ENCODE measurements around the gene DBX1. TPM values are rescaled to one million over a fixed set of nuclear protein-coding genes. Genes with fewer than 3 reads are reported as not detected.

Gene DBX1
- total RNA-seq, 1 experiment from 2014 or later: not detected

DNA sequence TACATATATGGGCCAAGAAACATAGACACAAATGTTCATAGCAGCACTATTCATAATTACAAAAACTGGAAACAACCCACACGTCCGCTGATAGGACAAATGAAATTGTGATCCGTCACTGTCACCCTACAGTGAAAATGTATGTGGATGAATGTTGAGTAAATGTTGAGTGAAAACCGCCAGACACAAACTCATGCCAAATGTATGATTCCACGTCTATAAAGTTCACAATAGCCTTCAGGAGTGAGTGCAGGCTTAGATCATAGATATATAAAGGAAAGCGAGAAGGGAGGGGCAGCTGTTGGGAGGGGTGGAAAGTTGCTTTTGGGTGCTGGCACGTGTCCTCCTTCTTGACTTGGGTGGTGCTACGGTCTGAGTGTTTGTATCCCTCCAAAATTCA is 33.6 kb downstream of the DBX1 start:
- DNase-seq (ENCODE audit: extremely low read depth, low read depth): no peak

GRCh38 chr11:20125927-20126326 is 34.3 kb downstream of the DBX1 start:
- DNase-seq (ENCODE audit: extremely low read depth, low read depth): no peak

- DNase-seq (ENCODE audit: extremely low read depth, low read depth): no peak
These were observed 38.1 kb downstream of the DBX1 start for GRCh38 chr11:20122131-20122530.

DNA sequence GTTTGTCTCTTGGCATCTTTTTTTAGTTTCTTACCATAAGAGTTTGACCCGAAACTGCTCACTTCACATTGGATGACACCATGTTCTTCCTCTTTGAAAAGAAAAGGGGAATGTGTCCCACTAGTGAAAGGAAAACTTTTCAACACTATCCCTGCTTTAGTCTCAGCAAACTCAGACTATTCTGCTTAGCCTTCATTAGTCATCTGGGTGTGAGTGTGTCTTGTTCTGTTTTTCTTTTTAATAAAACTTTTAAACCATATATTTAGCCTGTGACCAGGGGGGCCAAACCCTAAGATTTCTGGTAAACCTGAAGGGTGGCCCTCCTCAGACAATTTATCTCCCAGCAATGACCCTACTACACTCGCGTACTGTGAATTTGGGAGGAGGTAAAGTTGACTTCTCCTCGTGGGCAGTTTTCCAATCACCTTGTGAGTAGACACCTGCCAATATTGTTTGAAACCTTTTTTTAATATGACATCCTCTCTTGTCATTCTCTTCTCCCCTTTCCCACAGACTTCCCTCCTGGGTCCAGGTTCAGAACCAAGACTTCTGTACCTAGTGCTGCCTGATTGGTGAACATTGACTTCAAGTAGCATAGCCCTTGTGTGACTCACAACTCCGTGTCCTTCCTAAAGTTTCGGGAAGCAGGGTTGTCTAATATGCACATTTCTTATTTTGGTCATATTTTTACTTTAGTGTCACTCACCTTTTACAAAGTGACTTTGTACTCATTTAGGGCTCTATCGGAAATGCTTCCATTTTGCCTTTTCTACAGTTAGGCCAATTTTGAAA is 39.9 kb downstream of the DBX1 start:
- no peak for DNase-seq (ENCODE audit: extremely low read depth, low read depth)

DNA sequence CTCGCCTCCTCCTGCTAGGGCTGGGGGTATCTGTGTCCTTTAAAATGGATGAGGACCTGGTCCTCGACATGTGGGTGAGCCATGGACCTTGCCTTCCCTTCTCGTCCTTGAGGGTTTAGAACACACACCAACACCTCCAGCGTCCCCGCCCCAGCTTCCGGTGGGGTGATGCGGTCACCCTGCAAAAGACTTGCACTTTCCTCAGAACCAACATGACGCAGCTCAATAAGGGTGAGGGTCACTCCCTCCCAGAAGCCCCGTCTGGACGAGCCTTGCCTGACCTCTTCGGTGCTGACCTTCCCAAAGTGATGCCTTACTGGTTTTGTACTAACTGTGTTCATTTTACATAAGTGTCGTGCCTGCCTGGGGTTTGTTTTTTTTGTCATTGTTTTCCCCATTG is 41.0 kb downstream of the DBX1 start:
- no peak for DNase-seq (ENCODE audit: extremely low read depth, low read depth)

GRCh38 chr11:20118209-20118608 is 42.1 kb downstream of the DBX1 start:
- DNase-seq (ENCODE audit: extremely low read depth, low read depth): no peak

DNA sequence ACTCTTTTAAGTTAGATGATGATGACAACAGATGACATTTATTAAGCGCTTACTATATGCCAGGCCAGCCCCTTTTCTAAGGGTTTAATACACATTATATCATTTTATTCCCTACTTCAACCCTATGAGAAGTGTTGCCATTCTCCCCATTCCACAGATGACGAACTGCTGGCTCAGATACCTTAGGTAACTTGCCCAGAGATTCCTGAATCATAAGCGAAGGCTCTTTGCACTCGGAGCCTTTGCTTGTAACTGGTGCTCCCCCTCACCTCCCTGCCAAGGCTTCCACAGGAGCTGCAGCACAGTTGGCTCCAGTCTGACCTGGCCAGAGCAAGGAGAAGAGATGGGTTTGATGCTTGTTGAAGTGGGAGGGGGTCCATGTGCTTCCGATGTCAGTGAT is 43.0 kb downstream of the DBX1 start:
- DNase-seq (ENCODE audit: extremely low read depth, low read depth): no peak

GRCh38 chr11:20116825-20117224 is 43.5 kb downstream of the DBX1 start:
- no peak for DNase-seq (ENCODE audit: extremely low read depth, low read depth)

DNA sequence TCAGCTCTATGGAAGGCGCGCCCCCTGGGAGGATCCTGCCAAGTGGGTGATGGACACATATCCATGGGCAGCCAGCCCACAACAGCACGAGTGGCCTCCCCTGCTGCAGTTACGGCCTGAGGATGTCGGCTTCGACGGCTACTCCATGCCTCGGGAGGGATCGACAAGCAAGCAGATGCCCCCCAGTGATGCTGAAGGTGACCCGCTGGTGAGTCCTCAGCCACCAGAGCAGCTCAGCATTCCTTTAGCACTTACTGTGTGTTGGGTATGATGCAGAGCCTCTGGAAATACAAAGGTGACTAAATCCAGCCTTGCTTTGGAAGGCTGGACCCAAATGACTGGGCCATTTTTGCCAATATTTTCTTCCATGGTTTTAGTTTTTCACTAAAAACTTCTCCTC is 45.7 kb downstream of the DBX1 start:
- no peak for DNase-seq (ENCODE audit: extremely low read depth, low read depth)

DNA sequence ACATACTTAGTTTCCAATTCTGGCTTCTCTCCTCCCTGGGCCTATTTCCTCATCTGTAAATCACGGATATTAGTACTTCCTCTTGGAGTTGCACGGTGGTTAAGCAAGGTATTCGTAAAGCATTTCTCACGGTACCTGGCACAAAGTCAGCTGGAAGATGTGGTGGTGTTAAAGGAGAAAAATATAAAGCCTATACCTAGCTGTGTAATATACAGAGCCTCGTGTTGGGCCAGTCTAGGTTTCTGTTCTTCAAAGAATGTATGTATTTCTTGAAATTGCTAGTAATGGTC is 47.2 kb downstream of the DBX1 start:
- no peak for DNase-seq (ENCODE audit: extremely low read depth, low read depth)

DNA sequence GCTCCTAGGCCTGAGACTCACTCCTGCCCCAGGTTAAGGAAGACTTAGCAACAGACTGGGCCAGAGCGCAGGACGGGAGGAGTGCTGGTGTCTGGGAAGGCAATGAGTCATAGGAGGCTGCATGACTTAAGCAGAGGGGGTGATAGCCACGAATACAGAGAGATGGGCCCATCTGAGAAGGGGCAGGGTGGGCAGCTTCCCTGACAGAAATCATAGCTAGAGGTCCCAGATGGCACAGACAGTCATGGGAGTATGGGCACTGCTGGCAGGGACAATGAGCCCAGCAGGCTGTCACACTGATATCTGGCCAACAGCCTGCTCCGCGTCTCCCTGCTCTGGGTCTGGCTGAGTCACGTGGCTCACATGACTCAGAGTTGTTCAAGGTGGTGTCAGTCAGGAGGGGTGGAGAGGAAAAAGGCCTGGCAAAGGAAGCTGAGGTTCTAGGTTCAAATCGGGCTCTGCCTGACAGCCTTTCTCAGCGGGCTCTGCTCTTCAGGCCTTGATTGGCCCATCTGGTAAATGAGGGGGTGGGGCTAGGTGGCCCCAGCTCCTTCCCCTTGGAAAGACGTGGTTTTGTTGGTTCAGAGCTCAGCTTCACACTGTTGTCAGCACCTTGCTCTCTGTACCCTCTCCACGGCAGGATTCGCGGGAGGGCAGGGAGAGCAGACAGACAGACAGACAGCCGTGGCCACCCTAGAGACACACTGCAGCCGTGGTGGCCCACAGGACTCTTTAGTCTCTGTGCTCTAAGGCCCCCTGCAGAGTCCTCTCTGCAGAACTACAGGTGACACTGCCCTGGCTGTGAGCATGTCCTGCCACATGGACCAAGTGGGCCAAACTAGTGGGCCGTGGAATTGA is 47.8 kb downstream of the DBX1 start:
- DNase-seq (ENCODE audit: extremely low read depth, low read depth): peak; percentile 63

DNA sequence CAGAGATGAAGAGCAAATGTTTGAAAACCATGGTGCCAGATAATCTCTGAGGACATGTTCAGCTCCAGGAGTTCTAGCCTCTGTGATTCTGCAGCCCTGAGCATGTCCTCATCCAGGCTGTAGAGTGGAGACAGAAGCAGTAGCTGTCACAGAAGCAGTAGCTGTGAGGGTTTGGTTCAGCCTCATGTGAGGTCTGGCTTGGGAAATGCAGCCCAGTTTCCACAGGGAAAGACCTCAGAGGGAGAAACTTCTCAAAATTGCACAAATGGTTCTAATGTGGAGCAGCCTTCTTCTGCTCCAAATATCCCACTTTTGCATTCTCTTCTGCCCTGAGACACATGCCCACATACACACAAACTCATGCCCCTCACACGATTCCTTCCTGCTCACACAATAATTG is 48.4 kb downstream of the DBX1 start:
- no peak for DNase-seq (ENCODE audit: extremely low read depth, low read depth)

DNA sequence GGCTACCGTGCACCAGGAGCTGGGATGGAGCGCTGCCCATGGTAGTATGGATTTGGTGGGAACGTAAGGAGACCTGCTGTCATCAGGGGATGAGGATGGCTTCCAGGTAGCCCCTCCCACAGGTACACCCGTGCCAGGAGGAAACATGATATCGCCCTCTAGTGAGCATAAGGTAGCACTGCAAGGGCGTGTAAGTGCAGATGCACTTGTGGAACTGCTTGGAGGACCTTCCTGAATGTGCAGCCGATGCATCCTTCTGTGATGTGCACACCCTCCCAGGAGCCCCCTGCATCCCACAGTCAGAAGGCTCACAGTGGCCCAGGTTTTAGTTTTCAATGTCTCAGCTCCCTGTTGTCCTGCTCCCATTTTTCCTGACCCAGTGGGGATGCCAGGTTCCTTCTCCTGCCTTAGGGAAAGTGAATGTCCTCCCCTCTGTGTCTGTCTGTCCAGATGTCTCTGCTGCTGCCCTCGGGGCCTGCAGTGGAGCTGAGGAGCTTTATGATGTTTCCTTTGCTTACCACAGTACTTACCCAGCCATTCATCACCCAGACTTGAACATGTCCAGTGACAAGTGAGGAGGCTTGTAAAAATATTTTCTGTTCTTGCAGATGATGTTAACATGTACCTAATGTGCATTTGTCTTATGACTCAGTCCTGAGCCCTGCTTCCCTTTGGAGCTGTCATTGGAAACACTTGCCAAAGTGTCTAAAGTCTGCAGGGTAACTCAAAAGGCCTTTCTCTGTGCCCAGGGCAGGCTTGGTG is 49.2 kb downstream of the DBX1 start:
- DNase-seq (ENCODE audit: extremely low read depth, low read depth): peak; percentile 46

DNA sequence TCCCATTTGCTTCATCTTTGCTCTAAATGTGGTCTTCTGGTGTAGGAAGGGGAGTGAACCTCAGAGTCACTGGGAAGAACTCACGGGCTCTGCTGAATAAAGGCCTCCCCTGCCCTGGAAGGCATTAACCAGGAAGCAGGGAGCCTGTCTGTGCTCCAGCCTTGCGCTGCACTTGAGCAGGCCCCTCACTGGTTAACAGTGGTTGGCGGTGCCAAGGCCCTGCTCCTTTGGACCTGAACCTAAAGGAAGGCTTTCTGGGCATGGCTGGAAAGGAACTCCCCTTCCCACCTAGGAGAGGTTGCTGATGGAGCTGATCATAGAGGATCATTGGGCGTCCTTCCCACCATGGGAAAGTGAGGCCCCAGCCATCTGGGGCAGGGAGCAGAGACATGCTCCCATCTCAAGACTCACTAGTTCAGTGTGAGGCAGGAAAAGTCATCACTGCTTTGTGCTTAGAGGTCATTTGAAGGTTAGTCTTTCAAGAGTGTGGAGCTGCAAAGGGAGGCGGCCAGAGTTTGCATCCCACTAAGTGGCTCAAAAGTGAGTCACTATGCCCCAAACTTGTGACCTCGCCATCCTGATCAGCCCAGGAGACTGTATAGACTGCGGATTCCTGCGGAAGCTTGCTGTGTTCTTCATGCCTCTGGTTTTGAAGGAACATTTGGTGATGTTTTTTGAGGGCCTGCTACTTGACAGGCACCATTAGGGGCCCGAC is 50.4 kb downstream of the DBX1 start:
- DNase-seq (ENCODE audit: extremely low read depth, low read depth): no peak

Other genes with a start within 250 kb of the DBX1 start
- 149 and 199 TPM in 2 replicates for gene HTATIP2, start 203.2 kb upstream of the DBX1 start, total RNA-seq (2014; rRNA removed; shearing (Covaris generic))
- gene PRMT3, start 227.2 kb upstream of the DBX1 start, total RNA-seq (2014; rRNA removed; shearing (Covaris generic)): 46.2 and 49.0 TPM in 2 replicates